ENCODE data around the gene CNOT11. TPM values are rescaled to one million over a fixed set of nuclear protein-coding genes. Genes with fewer than 3 reads are reported as not detected.

The CNOT11 gene
- total RNA-seq, 1 experiment from 2014 or later, result 110 TPM

GRCh38 chr2:101255501-101255900 is 2.8 kb downstream of the CNOT11 start:
- no peak for TF ChIP-seq CTCF (IDR thresholded peaks at IDR 0.05; ENCODE audit: insufficient read depth in 1 of 2, low read depth in 1 of 2, low read length in 1 of 2, severe bottlenecking in 1 of 2, unreplicated experiment in 1 of 2)
- no TSS peak for BruUV-seq (replicated peaks)
- Mint-ChIP-seq H3K27me3 (ENCODE audit: insufficient read depth, unreplicated experiment) (no peaks in the 10 kb centered on the region), H3K4me3 (ENCODE audit: unreplicated experiment) (peak overlapping the region; percentile 42), H3K4me1 (ENCODE audit: low read depth, unreplicated experiment) (peaks cover 31% of the 10 kb centered on the region), H3K36me3 (ENCODE audit: insufficient read depth, unreplicated experiment) (peaks cover 54% of the 10 kb centered on the region), H3K27ac (ENCODE audit: unreplicated experiment) (peak overlapping the region; percentile 11), H3K9me3 (ENCODE audit: unreplicated experiment) (no peaks in the 10 kb centered on the region)
- Histone ChIP-seq H3K4me1 (peaks cover 24% of the 10 kb centered on the region), H3K27me3 (replicated peaks; ENCODE audit: control insufficient read depth, insufficient read depth, low read length) (no peaks in the 10 kb centered on the region), H3K4me3 (ENCODE audit: low read depth, low read length) (no peak overlapping the region), H3K36me3 (ENCODE audit: control insufficient read depth, insufficient read depth, low read length) (peaks cover 4% of the 10 kb centered on the region), H3K9me3 (no peaks in the 10 kb centered on the region)
- intact Hi-C loops (cut with micrococcal nuclease; ENCODE audit: unreplicated experiment), result no loop called here
- POLR2A ChIA-PET, result interaction anchor here (1.6 kb wide), 1 partner anchor 12 kb away, joined by 6 read pairs; no protein-coding TSS in a partner anchor
- DNase-seq, result no peak
- CTCF ChIA-PET, result interaction anchor here (1.5 kb wide), 1 partner anchor 12 kb away, joined by 4 read pairs; no protein-coding TSS in a partner anchor

GRCh38 chr2:101256316-101256715 is 3.6 kb downstream of the CNOT11 start:
- POLR2A ChIA-PET, result interaction anchor here (1.1 to 1.6 kb wide), 2 partner anchors 11 to 17 kb away, joined by 3 to 6 read pairs; no protein-coding TSS in a partner anchor
- TF ChIP-seq CTCF (IDR thresholded peaks at IDR 0.05; ENCODE audit: insufficient read depth in 1 of 2, low read depth in 1 of 2, low read length in 1 of 2, severe bottlenecking in 1 of 2, unreplicated experiment in 1 of 2), result no peak
- CTCF ChIA-PET, result interaction anchor here (1.5 kb wide), 1 partner anchor 11 kb away, joined by 4 read pairs; no protein-coding TSS in a partner anchor
- intact Hi-C loops (cut with micrococcal nuclease; ENCODE audit: unreplicated experiment), result no loop called here
- no peaks in the 10 kb centered on the region for H3K27me3 Mint-ChIP-seq (ENCODE audit: insufficient read depth, unreplicated experiment)
- peak; percentile 62 to 69 for DNase-seq
- peaks cover 24% of the 10 kb centered on the region for H3K4me1 ChIP-seq
- BruUV-seq (replicated peaks), result no TSS peak
- peak overlapping the region; percentile 42 for H3K4me3 Mint-ChIP-seq (ENCODE audit: unreplicated experiment)
- H3K27ac Mint-ChIP-seq (ENCODE audit: unreplicated experiment), result peak overlapping the region; percentile 11
- no peaks in the 10 kb centered on the region for H3K27me3 ChIP-seq (replicated peaks; ENCODE audit: control insufficient read depth, insufficient read depth, low read length)
- peaks cover 59% of the 10 kb centered on the region for H3K36me3 Mint-ChIP-seq (ENCODE audit: insufficient read depth, unreplicated experiment)
- H3K4me1 Mint-ChIP-seq (ENCODE audit: low read depth, unreplicated experiment), result peaks cover 25% of the 10 kb centered on the region
- H3K4me3 ChIP-seq (ENCODE audit: low read depth, low read length), result no peak overlapping the region
- H3K9me3 ChIP-seq, result no peaks in the 10 kb centered on the region
- peaks cover 4% of the 10 kb centered on the region for H3K36me3 ChIP-seq (ENCODE audit: control insufficient read depth, insufficient read depth, low read length)
- no peaks in the 10 kb centered on the region for H3K9me3 Mint-ChIP-seq (ENCODE audit: unreplicated experiment)

- H3K36me3 ChIP-seq (ENCODE audit: control insufficient read depth, insufficient read depth, low read length), result peaks cover 4% of the 10 kb centered on the region
- CTCF ChIA-PET, result interaction anchor here (0.6 kb wide), 1 partner anchor 107 kb away, joined by 3 read pairs; no protein-coding TSS in a partner anchor
Observed at GRCh38 chr2:101258804-101259203, 6.1 kb downstream of the CNOT11 start.

More at GRCh38 chr2:101258804-101259203, 6.1 kb downstream of the CNOT11 start:
- Histone ChIP-seq H3K9me3 (no peaks in the 10 kb centered on the region), H3K27me3 (replicated peaks; ENCODE audit: control insufficient read depth, insufficient read depth, low read length) (no peaks in the 10 kb centered on the region), H3K4me1 (peaks cover 29% of the 10 kb centered on the region), H3K4me3 (ENCODE audit: low read depth, low read length) (no peak overlapping the region)
- H3K4me1 Mint-ChIP-seq (ENCODE audit: low read depth, unreplicated experiment), result peaks cover 23% of the 10 kb centered on the region
- no peak overlapping the region for H3K27ac Mint-ChIP-seq (ENCODE audit: unreplicated experiment)
- DNase-seq, result no peak
- H3K4me3 Mint-ChIP-seq (ENCODE audit: unreplicated experiment), result no peak overlapping the region
- BruUV-seq (replicated peaks), result no TSS peak
- POLR2A ChIA-PET, result interaction anchor here (0.7 kb wide), 1 partner anchor 12 kb away, joined by 3 read pairs; no protein-coding TSS in a partner anchor
- H3K9me3 Mint-ChIP-seq (ENCODE audit: unreplicated experiment), result no peaks in the 10 kb centered on the region
- TF ChIP-seq CTCF (IDR thresholded peaks at IDR 0.05; ENCODE audit: insufficient read depth in 1 of 2, low read depth in 1 of 2, low read length in 1 of 2, severe bottlenecking in 1 of 2, unreplicated experiment in 1 of 2), result no peak
- peaks cover 65% of the 10 kb centered on the region for H3K36me3 Mint-ChIP-seq (ENCODE audit: insufficient read depth, unreplicated experiment)
- H3K27me3 Mint-ChIP-seq (ENCODE audit: insufficient read depth, unreplicated experiment), result no peaks in the 10 kb centered on the region
- intact Hi-C loops (cut with micrococcal nuclease; ENCODE audit: unreplicated experiment), result no loop called here
